Prostate gland (tissue), 2 donors: ENCODE results near the gene INTS4.

Experiments
- CTCF ChIP-seq, 4 experiments: fragments of 200-600 bp in 2 of 4; fragments of 450-650 bp in 2 of 4; sonication (generic) in 2 of 4; IDR thresholded peaks; 1 replicate in 3 of 4; 2 replicates in 1 of 4; pipeline ENCODE4 v1.5.1; 2016 to 2019; ENCODE audit warnings: antibody characterized with exemption in 4 of 4, mild to moderate bottlenecking in 2 of 4, moderate library complexity in 2 of 4
- POLR2A ChIP-seq: fragments of 450-650 bp; IDR thresholded peaks from one replicate; pipeline ENCODE4 v1.6.1; 2016; ENCODE audit warnings: antibody characterized with exemption, mild to moderate bottlenecking

GRCh38 chr11:77874206-77874605, 120.3 kb downstream of the INTS4 start:
- no peak for TF ChIP-seq POLR2A
- no peak for TF ChIP-seq CTCF (IDR thresholded peaks at IDR 0.05)
